Measurements from ENCODE around the gene SNF8.
"Not testable (repeated sequence)": the region's sequence is repeated elsewhere in the genome, so short reads cannot be mapped to it uniquely, and the experiment has no call there.

Gene SNF8

GRCh38 chr17:48961516-48962233 lies 17.0 kb upstream of the SNF8 start:
- no peak for TF ChIP-seq CTCF (conservative IDR thresholded peaks at IDR 0.05; ENCODE audit: control insufficient read depth, insufficient read depth, low read depth, low read length)
- peak; percentile 65 for DNase-seq (ENCODE audit: low read depth)
- peak overlapping the region; percentile 12 for H3K4me3 ChIP-seq (ENCODE audit: control insufficient read depth, low read depth, low read length)

- peak; percentile 7 for DNase-seq (ENCODE audit: low read depth)
- H3K4me3 ChIP-seq (ENCODE audit: control insufficient read depth, low read depth, low read length): no peak overlapping the region
- TF ChIP-seq CTCF (conservative IDR thresholded peaks at IDR 0.05; ENCODE audit: control insufficient read depth, insufficient read depth, low read depth, low read length): no peak
Observed at GRCh38 chr17:48960834-48961515, 16.3 kb upstream of the SNF8 start.

- no peak overlapping the region for H3K4me3 ChIP-seq (ENCODE audit: control insufficient read depth, low read depth, low read length)
- TF ChIP-seq CTCF (conservative IDR thresholded peaks at IDR 0.05; ENCODE audit: control insufficient read depth, insufficient read depth, low read depth, low read length): peak; percentile 87
- peak; percentile 65 for DNase-seq (ENCODE audit: low read depth)
Observed at GRCh38 chr17:48954300-48954755, 9.7 kb upstream of the SNF8 start.

GRCh38 chr17:48952904-48953303 lies 8.3 kb upstream of the SNF8 start:
- DNase-seq (ENCODE audit: low read depth): no peak
- TF ChIP-seq CTCF (conservative IDR thresholded peaks at IDR 0.05; ENCODE audit: control insufficient read depth, insufficient read depth, low read depth, low read length): no peak
- no peak overlapping the region for H3K4me3 ChIP-seq (ENCODE audit: control insufficient read depth, low read depth, low read length)

- TF ChIP-seq CTCF (conservative IDR thresholded peaks at IDR 0.05; ENCODE audit: control insufficient read depth, insufficient read depth, low read depth, low read length): no peak
- H3K4me3 ChIP-seq (ENCODE audit: control insufficient read depth, low read depth, low read length): no peak overlapping the region
- DNase-seq (ENCODE audit: low read depth): no peak
Observed at GRCh38 chr17:48951572-48951971, 6.9 kb upstream of the SNF8 start.

- H3K4me3 ChIP-seq (ENCODE audit: control insufficient read depth, low read depth, low read length): peak overlapping the region; percentile 95
- DNase-seq (ENCODE audit: low read depth): not testable (repeated sequence)
Observed at GRCh38 chr17:48945261-48945651, 614 bp upstream of the SNF8 start.

- no peak for DNase-seq (ENCODE audit: low read depth)
- H3K4me3 ChIP-seq (ENCODE audit: control insufficient read depth, low read depth, low read length): no peak overlapping the region
- TF ChIP-seq CTCF (conservative IDR thresholded peaks at IDR 0.05; ENCODE audit: control insufficient read depth, insufficient read depth, low read depth, low read length): no peak
Observed at GRCh38 chr17:48933035-48933434, 11.6 kb downstream of the SNF8 start.

Data from fibroblast of mammary gland (primary cell).